HL-60 (cell line): Measurements from ENCODE around the gene SETD1B.

Experiments used
- CTCF ChIP-seq: IDR thresholded peaks from one replicate; pipeline ENCODE4 v1.5.1; 2011; ENCODE audit warnings: low read length, control low read depth, inconsistent platforms; ENCODE audit not compliant: insufficient read depth
- POLR2AphosphoS5 ChIP-seq: IDR thresholded peaks from 2 replicates; pipeline ENCODE4 v1.6.1; 2012; ENCODE audit warnings: low read depth
- REST ChIP-seq: IDR thresholded peaks from 2 replicates; pipeline ENCODE4 v1.6.1; 2012; ENCODE audit warnings: low read depth; ENCODE audit not compliant: insufficient replicate concordance
- SPI1 ChIP-seq: IDR thresholded peaks from 2 replicates; pipeline ENCODE4 v1.6.1; 2012; ENCODE audit warnings: low read depth, mild to moderate bottlenecking, borderline replicate concordance

- no peak for TF ChIP-seq CTCF
- no peak for TF ChIP-seq POLR2AphosphoS5
- TF ChIP-seq SPI1 = no peak
- TF ChIP-seq REST = no peak
These were observed 71.8 kb downstream of the SETD1B start for GRCh38 chr12:121875582-121875981.
